Natural killer cell (primary cell): ENCODE measurements around the gene IL22RA2. TPM values are rescaled to one million over a fixed set of nuclear protein-coding genes. Genes with fewer than 3 reads are reported as not detected.

Experiments
- ATAC-seq, 3 donors: fragments of 150-1000 bp in 2 of 3; fragments of 200-7000 bp in 1 of 3; cut with Tn5 transposase; 1 replicate in 1 of 3; 2 replicates in 2 of 3; pipeline ENCODE4 v1.10.0; 2021; ENCODE audit warnings: mild to moderate bottlenecking in 2 of 3, moderate library complexity in 2 of 3
- DNase-seq, 2 donors: peaks; one replicate each; pipeline versions ENCODE4 v3.0.0 to v3.0.0-alpha.2; 2013 to 2021; ENCODE audit warnings: mixed read lengths in 1 of 2
- H3K27ac ChIP-seq: one replicate; pipeline ENCODE4 v1.5.1; 2013; ENCODE audit warnings: mild to moderate bottlenecking, low read length
- H3K27me3 ChIP-seq: one replicate; pipeline ENCODE4 v1.6.1; 2013; ENCODE audit warnings: low read length; ENCODE audit not compliant: control insufficient read depth, insufficient read depth
- H3K36me3 ChIP-seq: one replicate; pipeline ENCODE4 v1.6.1; 2013; ENCODE audit warnings: low read length; ENCODE audit not compliant: control insufficient read depth, insufficient read depth
- H3K4me1 ChIP-seq: one replicate; pipeline ENCODE4 v1.6.1; 2013; ENCODE audit warnings: low read length; ENCODE audit not compliant: control insufficient read depth, insufficient read depth
- H3K4me3 ChIP-seq: one replicate; pipeline ENCODE4 v1.5.1; 2013; ENCODE audit warnings: low read length
- H3K9me3 ChIP-seq: one replicate; pipeline ENCODE4 v1.6.1; 2013; ENCODE audit warnings: low read length; ENCODE audit not compliant: control insufficient read depth, insufficient read depth
- H3K27ac Mint-ChIP-seq, 2 donors: one replicate each; pipeline ENCODE4 v1.8.0; 2022; ENCODE audit warnings: mild to moderate bottlenecking in 2 of 2, mixed read lengths in 2 of 2, moderate library complexity in 1 of 2
- H3K27me3 Mint-ChIP-seq, 2 donors: one replicate each; pipeline ENCODE4 v1.8.0; 2022; ENCODE audit warnings: low read depth in 2 of 2, mixed read lengths in 2 of 2
- H3K36me3 Mint-ChIP-seq: one replicate; pipeline ENCODE4 v1.8.0; 2022; ENCODE audit warnings: mixed read lengths
- H3K4me1 Mint-ChIP-seq, 2 donors: one replicate each; pipeline ENCODE4 v1.8.0; 2022; ENCODE audit warnings: mixed read lengths in 2 of 2
- H3K4me3 Mint-ChIP-seq: one replicate; pipeline ENCODE4 v1.8.0; 2022; ENCODE audit warnings: mild to moderate bottlenecking, moderate library complexity, mixed read lengths
- H3K9me3 Mint-ChIP-seq, 2 donors: one replicate each; pipeline ENCODE4 v1.8.0; 2022; ENCODE audit warnings: mixed read lengths in 2 of 2
- CTCF ChIP-seq: fragments of 200-600 bp; IDR thresholded peaks from one replicate; pipeline ENCODE4 v1.8.0; 2022; ENCODE audit warnings: antibody characterized with exemption
- WGBS: methylation state at CpG from one replicate; pipeline ENCODE4 v1.1.7; 2013; ENCODE audit warnings: missing lambda C conversion rate; ENCODE audit not compliant: insufficient coverage; 5-methylcytosine and 5-hydroxymethylcytosine counted together
- intact Hi-C: fragments of 100-400 bp; cut with micrococcal nuclease; formaldehyde crosslinking; loops from one replicate; pipeline ENCODE4 v1.14.2; 2022
- total RNA-seq, 4 donors: library from RNA; stranded (reverse); fragments of 120-200 nt in 1 of 4; gene quantifications; one replicate each; pipeline versions ENCODE4 v1.2.3 to v1.2.4, GENCODE V29; 2013 to 2022

Gene IL22RA2
- total RNA-seq, 3 donors from 2014 or later (not counting 1 experiment from before 2014, with no cell fraction given): not detected

DNA sequence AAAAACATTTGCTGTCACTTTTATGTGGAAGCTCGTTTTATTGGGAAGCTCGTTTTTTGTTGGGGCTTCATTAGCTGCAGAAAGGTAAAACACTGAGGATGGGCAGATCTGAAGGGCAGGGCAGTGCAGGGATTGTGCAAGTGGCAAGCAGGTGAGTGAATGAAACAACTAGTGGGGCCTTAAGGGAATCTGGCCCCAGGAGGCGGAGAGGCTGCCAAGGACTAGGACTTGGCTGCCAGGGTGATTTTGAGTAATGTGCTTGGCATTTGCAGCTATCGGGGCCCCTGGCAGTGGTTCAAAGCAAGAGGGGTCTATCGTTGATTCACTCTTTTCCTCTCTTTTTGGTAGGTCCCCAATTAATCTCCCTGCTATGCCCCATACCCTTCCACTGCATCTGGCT, 11.5 kb downstream of the IL22RA2 start:
- H3K27ac Mint-ChIP-seq: no peak overlapping the region
- no peaks in the 10 kb centered on the region for H3K36me3 ChIP-seq
- intact Hi-C loops: no loop called here
- H3K4me1 ChIP-seq: peaks cover 27% of the 10 kb centered on the region
- WGBS: 94% methylated on average over 5 of the region's 5 CpGs
- TF ChIP-seq CTCF: no peak
- peaks cover 0 to 5% of the 10 kb centered on the region in 2 donors for H3K9me3 Mint-ChIP-seq
- H3K27me3 Mint-ChIP-seq: peaks cover 33 to 42% of the 10 kb centered on the region in 2 donors
- H3K4me3 Mint-ChIP-seq: no peak overlapping the region
- DNase-seq: no peak
- peaks cover 7% of the 10 kb centered on the region for H3K36me3 Mint-ChIP-seq
- no peak overlapping the region for H3K4me3 ChIP-seq
- H3K27ac ChIP-seq: no peak overlapping the region
- peaks cover 3% of the 10 kb centered on the region for H3K27me3 ChIP-seq
- no peak for ATAC-seq
- H3K4me1 Mint-ChIP-seq: peaks cover 54 to 59% of the 10 kb centered on the region in 2 donors
- peaks cover 6% of the 10 kb centered on the region for H3K9me3 ChIP-seq

- no peaks in the 10 kb centered on the region for H3K36me3 ChIP-seq
- H3K27ac ChIP-seq: no peak overlapping the region
- H3K4me3 ChIP-seq: no peak overlapping the region
- intact Hi-C loops: no loop called here
- Mint-ChIP-seq H3K4me1 (peaks cover 58 to 62% of the 10 kb centered on the region in 2 donors), H3K4me3 (no peak overlapping the region), H3K27ac (no peak overlapping the region), H3K27me3 (peaks cover 29 to 42% of the 10 kb centered on the region in 2 donors), H3K9me3 (peaks cover 0 to 5% of the 10 kb centered on the region in 2 donors), H3K36me3 (peaks cover 7% of the 10 kb centered on the region)
- H3K4me1 ChIP-seq: peaks cover 25% of the 10 kb centered on the region
- H3K27me3 ChIP-seq: peaks cover 3% of the 10 kb centered on the region
- 69% methylated on average over 3 of the region's 3 CpGs for WGBS
- DNase-seq (no peak), ATAC-seq (no peak)
- no peak for TF ChIP-seq CTCF
- peaks cover 6% of the 10 kb centered on the region for H3K9me3 ChIP-seq
Measured at GRCh38 chr6:137160763-137161162, 12.7 kb downstream of the IL22RA2 start.

DNA sequence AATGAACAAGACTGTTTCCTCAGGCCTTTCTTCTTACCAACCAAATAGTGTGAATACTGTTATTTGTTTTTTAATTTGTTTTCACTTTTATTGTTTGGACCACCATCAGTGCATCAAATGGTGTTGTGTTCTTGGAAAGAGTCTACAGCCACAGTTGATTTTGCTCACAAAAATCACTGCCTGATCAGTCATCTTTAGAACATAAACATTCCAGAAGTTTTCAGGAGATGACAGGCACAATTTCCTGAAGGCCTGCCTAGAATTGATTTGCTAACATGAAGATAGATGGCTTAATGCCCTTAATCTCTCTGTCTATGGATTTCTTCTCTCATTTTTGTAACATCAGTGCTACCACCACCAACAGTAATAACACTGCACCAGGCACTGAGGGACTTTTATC, 13.5 kb downstream of the IL22RA2 start:
- Histone ChIP-seq H3K9me3 (peaks cover 6% of the 10 kb centered on the region), H3K27me3 (peaks cover 3% of the 10 kb centered on the region), H3K27ac (no peak overlapping the region), H3K4me3 (no peak overlapping the region), H3K36me3 (no peaks in the 10 kb centered on the region), H3K4me1 (peaks cover 22% of the 10 kb centered on the region)
- Mint-ChIP-seq H3K36me3 (peaks cover 7% of the 10 kb centered on the region), H3K4me1 (peaks cover 55 to 62% of the 10 kb centered on the region in 2 donors), H3K9me3 (peaks cover 0 to 5% of the 10 kb centered on the region in 2 donors), H3K27ac (no peak overlapping the region), H3K4me3 (no peak overlapping the region), H3K27me3 (peaks cover 27 to 42% of the 10 kb centered on the region in 2 donors)
- TF ChIP-seq CTCF: no peak
- ATAC-seq (no peak), DNase-seq (no peak)
- intact Hi-C loops: loop anchor here (5.0 kb wide), 5 partner anchors 57 to 128 kb away; partner anchors contain the start of gene IFNGR1

- H3K4me1 ChIP-seq: peaks cover 19% of the 10 kb centered on the region
- DNase-seq (no peak), ATAC-seq (no peak)
- no peaks in the 10 kb centered on the region for H3K9me3 ChIP-seq
- intact Hi-C loops: loop anchor here (5.0 kb wide), 5 partner anchors 60 to 125 kb away; partner anchors contain the start of gene IFNGR1
- no peak overlapping the region for H3K27ac Mint-ChIP-seq
- 93% methylated on average over 3 of the region's 4 CpGs for WGBS
- H3K36me3 Mint-ChIP-seq: no peaks in the 10 kb centered on the region
- H3K36me3 ChIP-seq: no peaks in the 10 kb centered on the region
- no peak overlapping the region for H3K4me3 Mint-ChIP-seq
- no peak overlapping the region for H3K27ac ChIP-seq
- no peaks in the 10 kb centered on the region for H3K9me3 Mint-ChIP-seq
- H3K4me1 Mint-ChIP-seq: peaks cover 41 to 50% of the 10 kb centered on the region in 2 donors
- peaks cover 3% of the 10 kb centered on the region for H3K27me3 ChIP-seq
- peaks cover 23 to 32% of the 10 kb centered on the region in 2 donors for H3K27me3 Mint-ChIP-seq
- no peak for TF ChIP-seq CTCF
- H3K4me3 ChIP-seq: no peak overlapping the region
Measured at GRCh38 chr6:137157601-137158000, 15.8 kb downstream of the IL22RA2 start.
